ENCODE measurements around the gene CFAP410.

- no peak for TF ChIP-seq TAF1 (IDR thresholded peaks at IDR 0.05; ENCODE audit: borderline replicate concordance, low read depth, low read length)
- no peak for TF ChIP-seq CTCF (IDR thresholded peaks at IDR 0.05)
Observed at GRCh38 chr21:44301141-44301540, 38.0 kb downstream of the CFAP410 start.
